ENCODE results near the gene ZFAND2B. TPM values are rescaled to one million over a fixed set of nuclear protein-coding genes. Genes with fewer than 3 reads are reported as not detected.

Gene ZFAND2B
- total and polyA plus RNA-seq, 10 donors = 39.4 to 77.7 (median 52.4) TPM

- Histone ChIP-seq H3K4me3 (no peak overlapping the region), H3K4me1 (peaks cover 4 to 41% (median 26%) of the 10 kb centered on the region in 6 donors), H3K27ac (no peak overlapping the region), H3K27me3 (replicated peaks in 1 of 7) (no peaks in the 10 kb centered on the region), H3K9me3 (no peaks in the 10 kb centered on the region), H3K36me3 (peaks cover 0 to 74% (median 54%) of the 10 kb centered on the region in 6 donors)
- 83 to 99% (median 95%) methylated on average over 2 of the region's 2 CpGs for WGBS, 5 donors
- DNase-seq = no peak
- intact Hi-C loops (cut with DNase I; ENCODE audit: low total_unique reads) = no loop called here
- TF ChIP-seq POLR2AphosphoS5 (IDR thresholded peaks at IDR 0.05) (no peak), CTCF (IDR thresholded peaks at IDR 0.05 in 8 of 11, conservative IDR thresholded peaks at IDR 0.05 in 3 of 11) (no peak), POLR2A (IDR thresholded peaks at IDR 0.05) (no peak)
These were observed 22.5 kb upstream of the ZFAND2B start for GRCh38 chr2:219184121-219184520.

GRCh38 chr2:219186754-219187456 is 19.7 kb upstream of the ZFAND2B start:
- no peak for DNase-seq
- intact Hi-C loops (cut with DNase I; ENCODE audit: low total_unique reads) = no loop called here
- H3K27me3 ChIP-seq (replicated peaks in 1 of 7) = no peaks in the 10 kb centered on the region
- peaks cover 0 to 48% (median 31%) of the 10 kb centered on the region in 6 donors for H3K36me3 ChIP-seq
- peak in 1 of 3 donors; percentile 31 for TF ChIP-seq POLR2AphosphoS5 (IDR thresholded peaks at IDR 0.05)
- no peak for TF ChIP-seq POLR2A (IDR thresholded peaks at IDR 0.05)
- 73 to 85% (median 81%) methylated on average over 7 of the region's 7 CpGs for WGBS, 5 donors
- no peak overlapping the region for H3K4me3 ChIP-seq
- H3K27ac ChIP-seq = peak overlapping the region in 2 of 8 donors; percentile 19 to 22
- peaks cover 0 to 13% (median 7%) of the 10 kb centered on the region in 6 donors for H3K4me1 ChIP-seq
- H3K9me3 ChIP-seq = no peaks in the 10 kb centered on the region

- Histone ChIP-seq H3K36me3 (no peaks in the 10 kb centered on the region), H3K4me1 (no peaks in the 10 kb centered on the region), H3K4me3 (no peak overlapping the region), H3K27ac (no peak overlapping the region), H3K27me3 (replicated peaks in 1 of 7) (peaks cover 0 to 20% (median 0%) of the 10 kb centered on the region in 7 donors), H3K9me3 (no peaks in the 10 kb centered on the region)
- TF ChIP-seq CTCF (IDR thresholded peaks at IDR 0.05 in 8 of 11, conservative IDR thresholded peaks at IDR 0.05 in 3 of 11) = no peak
- no peak for TF ChIP-seq POLR2A (IDR thresholded peaks at IDR 0.05)
- 77 to 100% (median 92%) methylated on average over 1 of the region's 1 CpG for WGBS, 5 donors
- no peak for DNase-seq
- intact Hi-C loops (cut with DNase I; ENCODE audit: low total_unique reads) = no loop called here
These were observed 9.2 kb upstream of the ZFAND2B start for GRCh38 chr2:219197388-219197787.

GRCh38 chr2:219198974-219199373 is 7.6 kb upstream of the ZFAND2B start:
- TF ChIP-seq POLR2AphosphoS5 (IDR thresholded peaks at IDR 0.05) = no peak
- TF ChIP-seq POLR2A (IDR thresholded peaks at IDR 0.05) = no peak
- TF ChIP-seq CTCF (IDR thresholded peaks at IDR 0.05 in 8 of 11, conservative IDR thresholded peaks at IDR 0.05 in 3 of 11) = no peak
- no peaks in the 10 kb centered on the region for H3K9me3 ChIP-seq
- H3K27ac ChIP-seq = no peak overlapping the region
- no peak overlapping the region for H3K4me3 ChIP-seq
- 82 to 90% (median 85%) methylated on average over 5 of the region's 5 CpGs for WGBS, 5 donors
- intact Hi-C loops (cut with DNase I; ENCODE audit: low total_unique reads) = no loop called here
- H3K27me3 ChIP-seq (replicated peaks in 1 of 7) = peaks cover 0 to 20% (median 0%) of the 10 kb centered on the region in 7 donors
- H3K4me1 ChIP-seq = no peaks in the 10 kb centered on the region
- DNase-seq = no peak
- no peaks in the 10 kb centered on the region for H3K36me3 ChIP-seq

Data from spleen (tissue), 11 donors.